ENCODE measurements around the gene HNRNPLL. TPM values are rescaled to one million over a fixed set of nuclear protein-coding genes. Genes with fewer than 3 reads are reported as not detected.
"Not testable (repeated sequence)": the region's sequence is repeated elsewhere in the genome, so short reads cannot be mapped to it uniquely, and the experiment has no call there.

HNRNPLL gene
- polyA plus RNA-seq, 3 donors, result 67.4 to 75.3 (median 73.1) TPM

GRCh38 chr2:38556006-38556801 lies 46.5 kb downstream of the HNRNPLL start:
- no peak for DNase-seq

GRCh38 chr2:38554973-38555595 lies 47.6 kb downstream of the HNRNPLL start:
- DNase-seq, result no peak

- no peak for DNase-seq
Observed at GRCh38 chr2:38553554-38553953, 49.2 kb downstream of the HNRNPLL start.

- DNase-seq, result no peak
Observed at GRCh38 chr2:38552259-38552658, 50.5 kb downstream of the HNRNPLL start.

- DNase-seq, result no peak
Observed at GRCh38 chr2:38551746-38552145, 51.0 kb downstream of the HNRNPLL start.

GRCh38 chr2:38551171-38551570 lies 51.6 kb downstream of the HNRNPLL start:
- DNase-seq, result no peak

GRCh38 chr2:38549851-38550250 lies 52.9 kb downstream of the HNRNPLL start:
- DNase-seq, result no peak

- DNase-seq, result no peak
Observed at GRCh38 chr2:38549071-38549704, 53.5 kb downstream of the HNRNPLL start.

- DNase-seq, result no peak
Observed at GRCh38 chr2:38547791-38548190, 54.9 kb downstream of the HNRNPLL start.

- DNase-seq, result no peak
Observed at GRCh38 chr2:38546585-38546984, 56.1 kb downstream of the HNRNPLL start.

GRCh38 chr2:38546064-38546463 lies 56.7 kb downstream of the HNRNPLL start:
- no peak for DNase-seq

- DNase-seq, result not testable (repeated sequence)
Observed at GRCh38 chr2:38542248-38542631, 60.5 kb downstream of the HNRNPLL start.

GRCh38 chr2:38540580-38541286 lies 62.0 kb downstream of the HNRNPLL start:
- DNase-seq, result no peak

GRCh38 chr2:38539086-38539485 lies 63.6 kb downstream of the HNRNPLL start:
- DNase-seq, result no peak

GRCh38 chr2:38537937-38538525 lies 64.7 kb downstream of the HNRNPLL start:
- DNase-seq, result no peak

- not testable (repeated sequence) for DNase-seq
Observed at GRCh38 chr2:38537296-38537695, 65.4 kb downstream of the HNRNPLL start.

GRCh38 chr2:38535744-38536506 lies 66.8 kb downstream of the HNRNPLL start:
- peak; percentile 75 for DNase-seq

- DNase-seq, result no peak
Observed at GRCh38 chr2:38535404-38535743, 67.4 kb downstream of the HNRNPLL start.

GRCh38 chr2:38534746-38535403 lies 67.9 kb downstream of the HNRNPLL start:
- no peak for DNase-seq

- DNase-seq, result no peak
Observed at GRCh38 chr2:38533757-38534545, 68.8 kb downstream of the HNRNPLL start.
